SH-SY5Y (cell line): ENCODE results near the gene ZEB2.

Source experiments
- GATA2 ChIP-seq: IDR thresholded peaks from 2 replicates; pipeline ENCODE4 v1.6.1; 2011; ENCODE audit warnings: mild to moderate bottlenecking, low read depth, low read length
- GATA3 ChIP-seq: IDR thresholded peaks from 2 replicates; pipeline ENCODE4 v1.6.1; 2011; ENCODE audit warnings: low read depth, mild to moderate bottlenecking, low read length, moderate library complexity

ZEB2 gene

DNA sequence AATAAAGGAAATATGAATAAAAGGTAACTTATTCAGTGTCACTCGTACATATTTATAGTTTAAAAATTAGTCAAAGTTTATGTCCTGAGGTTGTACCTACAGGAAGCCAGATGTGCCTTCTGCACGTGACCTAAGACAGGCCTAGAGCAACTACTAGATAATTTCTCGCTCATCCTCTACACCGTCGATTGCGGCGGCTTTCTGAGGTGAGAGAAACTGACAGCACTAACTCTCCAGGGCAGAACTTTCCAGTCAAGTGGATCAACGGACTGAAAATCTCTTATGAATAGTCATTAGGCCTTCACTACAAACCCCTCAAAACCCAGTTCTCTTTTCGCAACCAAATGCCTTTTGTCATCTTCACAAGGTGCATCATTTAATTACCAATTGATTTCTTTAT, 54.2 kb downstream of the ZEB2 start:
- TF ChIP-seq GATA2 = no peak
- no peak for TF ChIP-seq GATA3

DNA sequence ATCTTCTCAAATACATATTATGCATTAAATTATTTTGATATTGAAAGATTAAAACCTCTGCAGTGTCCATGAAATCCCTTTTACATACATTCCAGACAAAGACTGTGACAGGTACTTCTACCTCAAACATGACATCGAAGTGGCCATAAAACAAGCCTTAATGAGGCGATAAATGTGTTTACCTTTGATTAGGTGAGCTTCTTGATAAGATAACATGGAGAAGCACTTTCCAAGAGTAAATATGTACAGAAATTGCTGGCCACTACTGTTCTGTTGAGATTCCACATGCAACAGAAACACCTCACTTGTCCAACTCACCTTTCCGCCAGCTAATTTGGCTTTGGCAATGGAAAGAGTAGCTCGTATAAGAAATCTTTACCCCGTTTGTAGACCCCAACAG, 55.2 kb downstream of the ZEB2 start:
- TF ChIP-seq GATA2 (no peak), GATA3 (no peak)

DNA sequence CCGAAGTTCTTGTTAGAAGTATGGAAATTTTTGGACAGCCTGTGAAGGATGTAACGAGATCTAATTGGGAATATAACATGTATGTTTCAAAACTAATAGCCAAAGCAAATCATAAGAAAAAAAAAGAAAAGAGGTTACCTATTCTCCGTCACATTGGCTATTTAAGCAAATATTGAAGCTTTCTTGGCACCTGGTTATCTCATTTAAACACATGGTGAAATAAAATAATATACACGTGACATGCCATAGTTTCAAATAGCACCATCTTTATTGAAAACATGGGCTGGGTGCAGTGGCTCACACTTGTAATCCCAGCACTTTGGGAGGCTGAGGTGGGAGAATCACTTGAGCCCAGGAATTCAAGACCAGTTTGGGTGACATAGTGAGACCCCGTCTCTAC, 56.7 kb downstream of the ZEB2 start:
- no peak for TF ChIP-seq GATA2
- no peak for TF ChIP-seq GATA3

DNA sequence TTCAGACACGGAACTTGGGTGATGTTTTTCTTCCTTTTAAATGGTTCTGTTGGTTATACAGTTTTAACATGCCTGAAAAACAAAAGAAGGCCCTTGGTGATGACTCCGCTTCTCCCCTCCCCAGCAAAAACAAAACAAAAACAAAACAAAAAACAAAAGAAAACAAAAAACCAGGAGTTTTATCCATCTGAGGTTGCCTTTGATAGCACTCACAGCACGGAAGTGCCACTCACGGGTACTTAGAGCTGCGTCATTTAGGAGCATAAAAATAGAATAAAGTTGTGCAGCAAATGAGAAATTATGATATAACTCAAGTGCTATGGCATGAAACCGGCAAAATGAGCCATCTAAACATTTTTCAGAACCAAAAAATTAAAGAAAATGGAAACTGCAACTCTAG, 57.7 kb downstream of the ZEB2 start:
- no peak for TF ChIP-seq GATA3
- no peak for TF ChIP-seq GATA2

DNA sequence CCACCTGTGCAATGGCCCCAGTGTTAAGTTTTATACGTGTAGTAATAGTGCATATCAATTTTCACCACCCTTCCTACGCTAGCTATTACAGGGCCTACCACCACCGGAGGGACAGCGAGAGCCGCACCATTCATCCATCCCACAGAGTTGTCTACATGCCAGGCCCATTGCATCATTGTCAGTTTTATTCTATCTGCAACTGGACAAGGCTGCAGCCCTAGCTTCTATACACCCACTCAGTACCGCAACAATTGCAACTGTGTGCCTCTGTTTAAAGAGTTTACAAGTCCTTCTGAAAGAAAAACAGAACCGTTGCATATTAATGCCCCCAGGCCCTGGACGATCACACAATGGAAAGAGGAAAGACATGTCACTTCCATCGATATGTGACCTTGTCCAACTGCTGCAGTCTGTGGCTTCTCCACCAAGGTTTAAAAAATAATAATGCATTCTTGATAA, 58.6 kb downstream of the ZEB2 start:
- no peak; the same call in 1 of the 2 replicates for TF ChIP-seq GATA3
- no peak for TF ChIP-seq GATA2

DNA sequence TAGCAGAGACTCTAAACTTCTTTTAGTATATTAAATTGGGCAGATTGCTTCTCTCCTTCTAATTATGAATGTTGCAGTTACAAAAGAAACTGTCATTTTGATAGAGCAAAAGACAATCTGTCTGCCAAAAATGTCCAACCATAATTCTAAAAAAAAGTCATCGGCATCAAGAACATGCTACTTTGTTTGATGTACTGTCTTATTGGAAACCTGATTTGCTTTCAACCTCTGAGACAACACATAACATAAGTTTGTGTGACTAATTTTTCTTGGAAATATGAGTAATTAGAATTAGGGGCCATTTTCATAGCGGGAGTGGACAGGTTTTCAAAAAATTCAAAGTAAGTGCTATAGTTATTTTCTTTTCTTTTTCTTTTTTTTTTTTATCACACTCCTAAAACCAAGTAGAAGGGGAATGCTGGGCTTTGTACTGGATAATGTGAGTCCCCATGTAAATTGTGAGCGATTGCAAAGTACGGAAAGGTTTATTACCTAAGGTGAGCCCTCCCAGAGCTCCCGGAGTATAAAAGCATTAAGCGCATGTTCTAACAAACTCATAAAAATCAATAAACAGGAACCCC, 59.1 kb downstream of the ZEB2 start:
- TF ChIP-seq GATA3 (no peak), GATA2 (no peak)

DNA sequence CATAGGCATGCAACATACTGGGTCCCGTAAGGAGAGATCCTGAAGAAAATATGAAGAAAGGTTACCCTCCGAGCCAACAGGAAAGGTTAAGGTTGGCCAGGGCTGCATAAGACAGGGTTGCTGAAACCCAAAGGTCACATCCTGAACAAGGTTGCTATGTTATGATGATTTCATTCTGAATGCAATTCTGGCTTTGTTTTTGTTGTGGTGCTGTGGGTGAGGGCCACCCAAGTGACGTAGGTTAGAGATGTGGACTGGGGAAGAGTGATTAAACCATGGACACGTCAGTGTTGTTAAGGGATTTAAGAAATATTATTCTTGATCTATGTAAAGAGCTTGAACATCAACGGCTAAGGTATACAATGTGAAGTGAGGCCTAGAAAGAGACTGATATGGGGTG, 60.0 kb downstream of the ZEB2 start:
- no peak for TF ChIP-seq GATA2
- no peak for TF ChIP-seq GATA3

DNA sequence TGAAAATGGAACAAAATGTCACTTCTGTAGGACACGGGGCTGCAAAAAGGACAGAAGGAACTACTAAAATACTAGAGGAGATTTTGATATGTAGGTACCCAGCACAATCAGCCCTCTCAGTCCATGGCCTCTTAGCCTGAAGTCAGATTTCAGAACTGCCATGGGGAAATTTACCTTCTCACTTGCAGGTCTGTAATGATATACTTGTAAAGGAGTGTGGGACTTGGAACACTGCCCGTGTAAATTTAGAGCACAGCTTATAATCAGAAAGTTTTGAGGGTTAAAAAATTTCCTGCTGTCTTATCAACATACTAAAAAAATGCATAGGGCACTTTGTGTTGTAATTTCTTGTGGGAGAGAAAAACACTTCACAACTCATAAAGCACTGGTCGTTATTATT, 60.6 kb downstream of the ZEB2 start:
- no peak for TF ChIP-seq GATA3
- TF ChIP-seq GATA2 = no peak

DNA sequence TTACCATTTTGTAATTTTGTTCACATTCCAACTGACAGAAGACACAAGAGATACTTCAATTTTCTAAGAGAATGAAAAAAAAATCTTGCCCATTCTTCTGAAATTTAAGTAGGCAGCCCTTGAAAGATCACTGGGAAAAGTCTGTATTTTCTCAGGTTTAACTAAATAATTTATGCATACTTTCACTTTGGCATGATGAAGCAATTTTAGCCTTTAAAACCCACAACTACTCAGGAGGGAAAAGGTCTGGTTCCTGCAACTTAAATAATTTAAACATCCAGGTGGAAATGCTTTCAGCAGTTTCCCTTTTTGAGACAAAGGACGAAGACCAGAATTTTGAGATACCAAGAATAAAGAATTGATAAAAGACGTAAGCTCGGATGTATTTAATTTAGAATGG, 61.4 kb downstream of the ZEB2 start:
- no peak for TF ChIP-seq GATA2
- no peak for TF ChIP-seq GATA3

DNA sequence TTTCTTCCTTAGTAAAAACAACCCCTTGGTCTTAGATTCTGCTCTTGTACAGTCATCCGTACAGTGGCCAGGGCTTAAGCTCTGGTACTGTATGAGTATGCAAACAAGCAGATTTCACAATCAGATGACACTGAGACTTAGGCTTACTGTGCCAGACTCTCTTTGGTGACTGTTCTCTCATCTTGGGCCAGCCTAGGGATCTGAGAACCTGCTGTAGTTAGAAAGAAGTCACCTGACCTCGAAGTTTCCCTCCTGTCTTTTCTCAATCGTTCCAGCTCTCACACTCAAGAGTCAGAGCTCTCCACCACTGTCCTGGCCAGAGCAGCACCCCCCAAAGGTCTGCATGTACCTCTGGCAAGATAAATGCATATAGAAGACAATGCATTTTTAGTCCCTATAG, 63.2 kb downstream of the ZEB2 start:
- TF ChIP-seq GATA2 (no peak), GATA3 (no peak)

DNA sequence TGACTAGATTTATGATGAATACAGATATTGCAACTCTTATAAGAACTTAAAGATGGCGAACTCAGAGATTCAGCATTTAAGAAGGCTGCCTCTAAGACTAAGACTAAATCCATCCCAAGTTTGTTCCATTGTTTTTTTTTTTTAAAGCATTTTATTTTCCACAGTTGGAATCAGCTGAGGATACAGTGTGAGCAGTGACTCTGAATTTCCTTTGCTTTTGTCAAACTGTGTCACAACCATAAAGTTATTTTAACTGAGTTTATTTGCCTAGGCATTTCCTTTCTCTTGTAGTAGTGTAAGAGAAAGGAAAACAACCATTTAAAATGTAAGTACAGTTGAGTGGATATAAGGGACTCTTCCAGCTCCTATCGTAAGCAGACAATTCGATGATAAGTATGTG, 63.9 kb downstream of the ZEB2 start:
- no peak for TF ChIP-seq GATA2
- no peak for TF ChIP-seq GATA3

DNA sequence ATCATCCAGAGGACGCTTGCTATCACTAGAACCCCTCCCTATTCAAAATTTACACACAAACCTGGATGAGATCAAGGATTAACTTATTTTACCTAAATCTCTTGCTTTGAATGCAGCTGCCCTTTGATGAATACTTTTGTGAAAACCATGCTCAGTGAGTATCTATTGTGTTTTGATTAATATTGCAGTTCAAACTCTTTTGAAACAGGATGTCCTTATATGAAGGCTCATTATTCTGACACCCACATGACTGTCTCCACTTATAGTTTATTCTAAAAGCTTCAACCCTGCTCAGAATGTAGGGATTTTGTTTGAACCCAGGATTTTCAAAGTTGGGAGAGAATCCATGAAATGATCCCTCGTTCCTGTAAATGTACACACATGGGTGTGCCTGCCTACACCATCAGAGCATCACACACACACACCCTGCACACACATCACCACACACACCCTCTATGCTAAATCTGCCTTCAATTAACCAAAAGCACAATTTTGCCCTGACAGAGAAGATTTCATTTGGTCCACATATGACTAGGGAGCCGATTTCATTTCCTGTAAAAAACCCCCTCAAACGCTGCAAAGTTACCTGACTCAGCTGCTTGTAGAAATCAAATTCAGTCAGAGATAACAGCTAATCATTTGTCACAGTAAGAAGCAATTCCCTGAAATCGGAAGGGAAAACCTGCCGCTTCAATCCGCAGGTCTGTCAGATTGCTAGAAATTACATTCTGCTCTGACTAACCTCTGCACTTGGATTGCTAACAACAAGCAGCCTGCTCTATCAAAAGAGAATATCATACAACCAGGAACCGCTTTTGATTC, 65.2 kb downstream of the ZEB2 start:
- no peak for TF ChIP-seq GATA3
- TF ChIP-seq GATA2 = 0 out of 2 replicates have a peak, but pooled peaks have one; percentile 10

DNA sequence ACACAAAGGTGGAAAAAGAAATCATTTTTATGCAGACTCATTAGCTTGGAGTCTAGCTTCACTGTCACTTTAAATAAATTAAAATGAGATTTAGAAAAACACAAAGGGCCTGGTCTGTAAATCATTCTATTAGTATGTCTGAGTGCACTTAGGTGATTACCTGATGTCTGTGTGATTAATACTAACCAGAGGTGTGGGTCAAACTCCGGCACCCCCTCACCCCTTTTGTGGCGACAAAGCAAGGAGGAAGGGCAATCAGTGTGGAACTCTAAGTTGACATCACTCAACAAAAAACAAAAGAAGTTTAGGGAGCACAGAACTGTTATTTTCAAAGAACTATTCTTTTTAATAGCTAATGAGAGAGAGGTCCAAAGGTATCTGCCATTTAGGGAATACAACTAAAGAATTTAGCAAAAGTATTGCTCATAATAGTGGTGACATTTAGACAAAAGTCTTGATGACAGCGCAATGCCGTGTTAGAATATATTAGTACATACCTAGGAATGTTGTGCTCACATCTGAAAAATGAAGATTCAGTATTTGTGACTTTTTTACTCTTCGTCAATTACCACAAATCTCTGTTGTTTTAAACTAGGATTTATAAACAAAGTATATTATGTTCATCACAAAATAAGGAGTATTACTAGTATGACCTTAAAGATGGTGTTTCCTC, 66.3 kb downstream of the ZEB2 start:
- TF ChIP-seq GATA2 (no peak), GATA3 (no peak)

DNA sequence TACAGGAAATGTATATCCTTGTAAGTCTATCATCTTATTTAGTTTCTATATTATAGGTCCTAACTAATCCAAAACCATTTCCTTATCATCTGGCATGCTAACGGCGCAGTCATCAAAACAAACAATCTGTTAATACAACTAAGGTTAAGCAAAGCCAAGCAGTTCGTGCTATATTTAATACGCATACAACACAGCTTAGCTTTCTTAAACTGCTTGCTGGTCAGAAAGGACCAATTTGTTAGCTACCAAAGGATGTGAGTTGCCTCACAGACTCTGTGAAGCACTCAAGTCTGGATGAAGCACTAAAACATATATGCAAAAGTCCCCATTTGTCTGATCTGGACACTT, 67.0 kb downstream of the ZEB2 start:
- TF ChIP-seq GATA2 = no peak
- TF ChIP-seq GATA3 = no peak
